ENCODE measurements around the gene STK36.

Gene STK36

GRCh38 chr2:218726004-218726574 is 54.2 kb downstream of the STK36 start:
- TF ChIP-seq SUZ12 (IDR thresholded peaks at IDR 0.05; ENCODE audit: extremely low read depth, insufficient read depth, insufficient read length) (no peak), YY1 (IDR thresholded peaks at IDR 0.05; ENCODE audit: insufficient read depth, insufficient read length) (no peak), ZNF274 (IDR thresholded peaks at IDR 0.05; ENCODE audit: low read depth, low read length) (no peak)
- DNase-seq (ENCODE audit: low read depth, low spot score), result no peak
- Histone ChIP-seq H3K9ac (ENCODE audit: insufficient read length, low read depth) (no peak overlapping the region), H3K4me1 (ENCODE audit: insufficient read depth, insufficient read length) (no peaks in the 10 kb centered on the region), H3K27me3 (ENCODE audit: insufficient read depth, insufficient read length) (no peaks in the 10 kb centered on the region), H3K36me3 (ENCODE audit: insufficient read depth, insufficient read length, low read length) (peaks cover 20% of the 10 kb centered on the region), H3K4me3 (ENCODE audit: insufficient read length, low read depth) (no peak overlapping the region), H3K9me3 (ENCODE audit: insufficient read depth, low read length) (peaks cover 21% of the 10 kb centered on the region)

GRCh38 chr2:218727502-218728165 is 55.7 kb downstream of the STK36 start:
- Histone ChIP-seq H3K4me1 (ENCODE audit: insufficient read depth, insufficient read length) (no peaks in the 10 kb centered on the region), H3K4me3 (ENCODE audit: insufficient read length, low read depth) (no peak overlapping the region), H3K9ac (ENCODE audit: insufficient read length, low read depth) (no peak overlapping the region), H3K27me3 (ENCODE audit: insufficient read depth, insufficient read length) (no peaks in the 10 kb centered on the region), H3K9me3 (ENCODE audit: insufficient read depth, low read length) (peaks cover 21% of the 10 kb centered on the region), H3K36me3 (ENCODE audit: insufficient read depth, insufficient read length, low read length) (peaks cover 24% of the 10 kb centered on the region)
- no peak for TF ChIP-seq YY1 (IDR thresholded peaks at IDR 0.05; ENCODE audit: insufficient read depth, insufficient read length)
- no peak for TF ChIP-seq ZNF274 (IDR thresholded peaks at IDR 0.05; ENCODE audit: low read depth, low read length)
- TF ChIP-seq SUZ12 (IDR thresholded peaks at IDR 0.05; ENCODE audit: extremely low read depth, insufficient read depth, insufficient read length), result no peak
- DNase-seq (ENCODE audit: low read depth, low spot score), result no peak

- Histone ChIP-seq H3K36me3 (ENCODE audit: insufficient read depth, insufficient read length, low read length) (peaks cover 40% of the 10 kb centered on the region), H3K27me3 (ENCODE audit: insufficient read depth, insufficient read length) (no peaks in the 10 kb centered on the region), H3K4me1 (ENCODE audit: insufficient read depth, insufficient read length) (no peaks in the 10 kb centered on the region), H3K9me3 (ENCODE audit: insufficient read depth, low read length) (peaks cover 21% of the 10 kb centered on the region), H3K4me3 (ENCODE audit: insufficient read length, low read depth) (no peak overlapping the region), H3K9ac (ENCODE audit: insufficient read length, low read depth) (no peak overlapping the region)
- TF ChIP-seq YY1 (IDR thresholded peaks at IDR 0.05; ENCODE audit: insufficient read depth, insufficient read length) (no peak), ZNF274 (IDR thresholded peaks at IDR 0.05; ENCODE audit: low read depth, low read length) (no peak), SUZ12 (IDR thresholded peaks at IDR 0.05; ENCODE audit: extremely low read depth, insufficient read depth, insufficient read length) (no peak)
- DNase-seq (ENCODE audit: low read depth, low spot score), result no peak
Measured at GRCh38 chr2:218729640-218730039, 57.8 kb downstream of the STK36 start.

GRCh38 chr2:218732052-218732760 is 60.3 kb downstream of the STK36 start:
- DNase-seq (ENCODE audit: low read depth, low spot score), result no peak
- peaks cover 43% of the 10 kb centered on the region for H3K36me3 ChIP-seq (ENCODE audit: insufficient read depth, insufficient read length, low read length)
- H3K4me3 ChIP-seq (ENCODE audit: insufficient read length, low read depth), result no peak overlapping the region
- no peaks in the 10 kb centered on the region for H3K9me3 ChIP-seq (ENCODE audit: insufficient read depth, low read length)
- no peak for TF ChIP-seq ZNF274 (IDR thresholded peaks at IDR 0.05; ENCODE audit: low read depth, low read length)
- TF ChIP-seq YY1 (IDR thresholded peaks at IDR 0.05; ENCODE audit: insufficient read depth, insufficient read length), result no peak
- TF ChIP-seq SUZ12 (IDR thresholded peaks at IDR 0.05; ENCODE audit: extremely low read depth, insufficient read depth, insufficient read length), result no peak
- H3K27me3 ChIP-seq (ENCODE audit: insufficient read depth, insufficient read length), result no peaks in the 10 kb centered on the region
- H3K9ac ChIP-seq (ENCODE audit: insufficient read length, low read depth), result no peak overlapping the region
- H3K4me1 ChIP-seq (ENCODE audit: insufficient read depth, insufficient read length), result no peaks in the 10 kb centered on the region

- Histone ChIP-seq H3K4me3 (ENCODE audit: insufficient read length, low read depth) (no peak overlapping the region), H3K4me1 (ENCODE audit: insufficient read depth, insufficient read length) (no peaks in the 10 kb centered on the region), H3K9me3 (ENCODE audit: insufficient read depth, low read length) (no peaks in the 10 kb centered on the region), H3K36me3 (ENCODE audit: insufficient read depth, insufficient read length, low read length) (peaks cover 48% of the 10 kb centered on the region), H3K9ac (ENCODE audit: insufficient read length, low read depth) (no peak overlapping the region), H3K27me3 (ENCODE audit: insufficient read depth, insufficient read length) (no peaks in the 10 kb centered on the region)
- no peak for DNase-seq (ENCODE audit: low read depth, low spot score)
- no peak for TF ChIP-seq ZNF274 (IDR thresholded peaks at IDR 0.05; ENCODE audit: low read depth, low read length)
- TF ChIP-seq YY1 (IDR thresholded peaks at IDR 0.05; ENCODE audit: insufficient read depth, insufficient read length), result no peak
- TF ChIP-seq SUZ12 (IDR thresholded peaks at IDR 0.05; ENCODE audit: extremely low read depth, insufficient read depth, insufficient read length), result no peak
Measured at GRCh38 chr2:218732761-218733158, 60.9 kb downstream of the STK36 start.

GRCh38 chr2:218733171-218734021 is 61.5 kb downstream of the STK36 start:
- TF ChIP-seq ZNF274 (IDR thresholded peaks at IDR 0.05; ENCODE audit: low read depth, low read length), result no peak
- H3K4me1 ChIP-seq (ENCODE audit: insufficient read depth, insufficient read length), result no peaks in the 10 kb centered on the region
- H3K36me3 ChIP-seq (ENCODE audit: insufficient read depth, insufficient read length, low read length), result peaks cover 52% of the 10 kb centered on the region
- no peak for DNase-seq (ENCODE audit: low read depth, low spot score)
- no peak overlapping the region for H3K4me3 ChIP-seq (ENCODE audit: insufficient read length, low read depth)
- H3K9ac ChIP-seq (ENCODE audit: insufficient read length, low read depth), result no peak overlapping the region
- H3K9me3 ChIP-seq (ENCODE audit: insufficient read depth, low read length), result no peaks in the 10 kb centered on the region
- no peaks in the 10 kb centered on the region for H3K27me3 ChIP-seq (ENCODE audit: insufficient read depth, insufficient read length)

All from NT2/D1 (cell line).